ENCODE results near the gene RPE65.

DNA sequence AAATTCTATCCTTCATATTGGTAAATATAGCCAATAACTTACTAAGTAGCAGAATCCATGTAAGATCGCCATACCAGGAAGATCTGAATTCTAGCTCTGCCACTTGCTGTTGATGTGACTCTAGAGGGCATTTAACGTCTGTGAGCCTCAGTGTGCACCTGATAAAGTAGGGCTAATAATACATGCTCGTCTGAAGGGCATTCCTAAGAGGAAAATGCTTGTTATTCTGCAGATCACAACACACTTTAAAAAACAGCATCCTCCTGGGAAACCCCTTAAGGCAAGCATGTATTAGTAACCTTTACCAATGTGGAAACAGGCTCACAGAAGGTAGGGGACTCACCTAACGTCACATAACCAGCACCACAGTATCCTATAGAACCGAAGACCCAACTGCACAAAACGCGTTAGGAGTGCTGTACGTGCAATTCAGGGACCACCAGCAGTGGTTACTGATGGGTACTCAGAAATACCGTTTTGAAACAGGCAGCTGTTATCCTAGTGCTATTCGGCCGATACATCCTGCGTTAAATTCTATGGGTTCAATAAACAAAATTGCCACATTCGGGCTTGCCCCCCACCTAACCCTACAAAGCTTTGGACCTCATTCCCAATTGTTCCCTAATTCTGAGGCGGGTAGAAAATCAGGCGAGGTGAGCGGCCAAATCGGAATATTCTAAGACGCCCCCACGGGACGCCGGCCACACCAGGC is 46.4 kb upstream of the RPE65 start:
- no peak for TF ChIP-seq CTCF (IDR thresholded peaks at IDR 0.05)
- no peak for TF ChIP-seq POLR2A (IDR thresholded peaks at IDR 0.05)
